ENCODE results near the gene STK4. TPM values are rescaled to one million over a fixed set of nuclear protein-coding genes. Genes with fewer than 3 reads are reported as not detected.
A peak's percentile ranks its signal among the peaks of the same experiment; 100 is the strongest.

The STK4 gene
- total and polyA plus RNA-seq, 2 donors (not counting 3 experiments of a cell fraction or from before 2014, with no cell fraction given): 9.1 to 29.6 TPM

DNA sequence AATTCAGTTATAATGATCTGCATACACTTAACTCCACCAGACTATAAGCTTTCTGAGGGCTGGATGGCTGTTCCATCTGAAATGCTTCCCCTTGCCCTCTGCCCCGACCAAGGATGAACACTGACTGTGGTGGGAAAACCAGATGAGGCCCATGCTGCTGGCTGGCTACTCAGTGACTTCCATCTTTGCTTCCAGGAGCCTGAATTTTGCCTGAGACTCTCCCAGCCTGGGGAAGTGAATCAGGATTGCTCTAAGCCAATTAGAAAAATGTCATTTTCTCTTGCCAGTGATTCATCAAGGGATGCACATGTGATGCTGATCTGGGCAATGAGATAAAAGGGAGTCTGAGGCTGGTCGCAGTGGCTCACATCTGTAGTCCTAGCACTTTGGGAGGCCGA is 4.4 kb upstream of the STK4 start:
- peak; percentile 37 for TF ChIP-seq GATA2 (IDR thresholded peaks at IDR 0.05; ENCODE audit: insufficient read depth, insufficient read length, low read depth, low read length)
- TF ChIP-seq JUN (IDR thresholded peaks at IDR 0.05; ENCODE audit: borderline replicate concordance, insufficient read depth, insufficient read length, low read depth): no peak
- TF ChIP-seq, protein P1, sequence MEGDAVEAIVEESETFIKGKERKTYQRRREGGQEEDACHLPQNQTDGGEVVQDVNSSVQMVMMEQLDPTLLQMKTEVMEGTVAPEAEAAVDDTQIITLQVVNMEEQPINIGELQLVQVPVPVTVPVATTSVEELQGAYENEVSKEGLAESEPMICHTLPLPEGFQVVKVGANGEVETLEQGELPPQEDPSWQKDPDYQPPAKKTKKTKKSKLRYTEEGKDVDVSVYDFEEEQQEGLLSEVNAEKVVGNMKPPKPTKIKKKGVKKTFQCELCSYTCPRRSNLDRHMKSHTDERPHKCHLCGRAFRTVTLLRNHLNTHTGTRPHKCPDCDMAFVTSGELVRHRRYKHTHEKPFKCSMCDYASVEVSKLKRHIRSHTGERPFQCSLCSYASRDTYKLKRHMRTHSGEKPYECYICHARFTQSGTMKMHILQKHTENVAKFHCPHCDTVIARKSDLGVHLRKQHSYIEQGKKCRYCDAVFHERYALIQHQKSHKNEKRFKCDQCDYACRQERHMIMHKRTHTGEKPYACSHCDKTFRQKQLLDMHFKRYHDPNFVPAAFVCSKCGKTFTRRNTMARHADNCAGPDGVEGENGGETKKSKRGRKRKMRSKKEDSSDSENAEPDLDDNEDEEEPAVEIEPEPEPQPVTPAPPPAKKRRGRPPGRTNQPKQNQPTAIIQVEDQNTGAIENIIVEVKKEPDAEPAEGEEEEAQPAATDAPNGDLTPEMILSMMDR (IDR thresholded peaks at IDR 0.05; ENCODE audit: extremely low read depth in 1 of 2, insufficient read depth in 1 of 2, low read depth in 1 of 2, low read length in 2 of 2): no peak
- Histone ChIP-seq H3K27me3 (ENCODE audit: control insufficient read depth in 2 of 2, insufficient read depth in 2 of 2, low read length in 2 of 2) (no peaks in the 10 kb centered on the region), H3K4me3 (replicated peaks in 1 of 3; ENCODE audit: insufficient read depth in 1 of 3, low read depth in 1 of 3, low read length in 3 of 3) (no peak overlapping the region), H3K9ac (replicated peaks; ENCODE audit: extremely low read depth, insufficient read depth, low read length) (no peak overlapping the region), H3K27ac (ENCODE audit: insufficient read depth, low read depth, low read length) (peak overlapping the region; percentile 10), H2AFZ (ENCODE audit: low read depth, low read length) (peak overlapping the region; percentile 56), H3K79me2 (ENCODE audit: control insufficient read depth, insufficient read depth, low read length) (peaks cover 34% of the 10 kb centered on the region), H3K36me3 (ENCODE audit: control insufficient read depth in 2 of 2, extremely low read depth in 1 of 2, insufficient read depth in 2 of 2, low read length in 2 of 2) (no peaks in the 10 kb centered on the region), H3K9me3 (replicated peaks; ENCODE audit: control insufficient read depth, insufficient read depth, low read length) (no peaks in the 10 kb centered on the region), H3K9me1 (replicated peaks; ENCODE audit: control insufficient read depth, extremely low read depth, insufficient read depth, low read length) (no peaks in the 10 kb centered on the region), H4K20me1 (replicated peaks; ENCODE audit: control insufficient read depth, extremely low read depth, insufficient read depth, low read length) (no peaks in the 10 kb centered on the region), H3K4me1 (ENCODE audit: control insufficient read depth, extremely low read depth, insufficient read depth, low read length) (peaks cover 34% of the 10 kb centered on the region), H3K4me2 (ENCODE audit: insufficient read depth, low read length) (no peak overlapping the region)
- DNase-seq (ENCODE audit: low read depth, low spot score) (peak; percentile 23), FAIRE-seq (no peak)
- POLR2A ChIA-PET: no interaction called here
- CTCF ChIA-PET: interaction anchor here (3.2 kb wide), 1 partner anchor 82 kb away, joined by 11 read pairs; no protein-coding TSS in a partner anchor
- BruUV-seq (replicated peaks): no TSS peak
- intact Hi-C loops (cut with micrococcal nuclease) (loop anchor here (2.0 to 10.0 kb wide), 4 partner anchors 51 to 833 kb away; partner anchors contain the start of genes DNTTIP1, PABPC1L, WFDC3 and YWHAB), dilution Hi-C loops (cut with MboI; ENCODE audit: extremely low pct_ligation_motif_present, low sequenced_read_pairs) (no loop called here)

DNA sequence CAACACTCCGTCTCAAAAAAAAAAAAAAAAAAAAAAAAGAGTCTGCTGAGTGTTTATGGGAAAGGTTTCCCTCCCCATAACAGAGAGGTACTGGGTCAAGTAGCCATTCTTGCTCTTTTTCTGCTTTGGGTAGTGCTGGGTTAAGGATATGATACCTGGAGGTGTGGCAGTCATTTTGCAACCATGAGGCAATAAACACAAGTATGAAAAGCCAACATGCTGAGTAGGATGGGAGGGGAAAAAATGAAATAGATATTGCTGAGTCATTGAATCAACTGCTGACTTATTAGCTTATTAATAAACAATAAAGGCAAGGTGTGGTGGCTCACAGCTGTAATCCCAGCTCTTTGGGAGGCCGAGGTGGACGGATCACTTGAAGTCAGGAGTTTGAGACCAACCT is 3.8 kb upstream of the STK4 start:
- Histone ChIP-seq H3K4me3 (replicated peaks in 1 of 3; ENCODE audit: insufficient read depth in 1 of 3, low read depth in 1 of 3, low read length in 3 of 3) (no peak overlapping the region), H3K4me1 (ENCODE audit: control insufficient read depth, extremely low read depth, insufficient read depth, low read length) (peaks cover 40% of the 10 kb centered on the region), H3K9me1 (replicated peaks; ENCODE audit: control insufficient read depth, extremely low read depth, insufficient read depth, low read length) (no peaks in the 10 kb centered on the region), H3K9ac (replicated peaks; ENCODE audit: extremely low read depth, insufficient read depth, low read length) (no peak overlapping the region), H3K27me3 (ENCODE audit: control insufficient read depth in 2 of 2, insufficient read depth in 2 of 2, low read length in 2 of 2) (no peaks in the 10 kb centered on the region), H3K79me2 (ENCODE audit: control insufficient read depth, insufficient read depth, low read length) (peaks cover 34% of the 10 kb centered on the region), H3K4me2 (ENCODE audit: insufficient read depth, low read length) (no peak overlapping the region), H2AFZ (ENCODE audit: low read depth, low read length) (no peak overlapping the region), H3K9me3 (replicated peaks; ENCODE audit: control insufficient read depth, insufficient read depth, low read length) (no peaks in the 10 kb centered on the region), H3K36me3 (ENCODE audit: control insufficient read depth in 2 of 2, extremely low read depth in 1 of 2, insufficient read depth in 2 of 2, low read length in 2 of 2) (no peaks in the 10 kb centered on the region), H4K20me1 (replicated peaks; ENCODE audit: control insufficient read depth, extremely low read depth, insufficient read depth, low read length) (no peaks in the 10 kb centered on the region), H3K27ac (ENCODE audit: insufficient read depth, low read depth, low read length) (no peak overlapping the region)
- ChIA-PET POLR2A (no interaction called here), CTCF (interaction anchor here (3.2 kb wide), 1 partner anchor 81 kb away, joined by 11 read pairs; no protein-coding TSS in a partner anchor)
- intact Hi-C loops (cut with micrococcal nuclease) (loop anchor here (10.0 kb wide), 1 partner anchor 832 kb away; the partner anchor contains the start of genes DNTTIP1 and WFDC3), dilution Hi-C loops (cut with MboI; ENCODE audit: extremely low pct_ligation_motif_present, low sequenced_read_pairs) (no loop called here)
- no TSS peak for BruUV-seq (replicated peaks)
- FAIRE-seq (no peak), DNase-seq (ENCODE audit: low read depth, low spot score) (no peak)
- TF ChIP-seq POLR2A (IDR thresholded peaks at IDR 0.05; ENCODE audit: low read depth, low read length) (no peak), EZH2 (IDR thresholded peaks at IDR 0.05; ENCODE audit: borderline replicate concordance, low read depth, low read length, severe bottlenecking) (no peak), FOS (IDR thresholded peaks at IDR 0.05; ENCODE audit: borderline replicate concordance, insufficient read depth, low read length) (no peak), GATA2 (IDR thresholded peaks at IDR 0.05; ENCODE audit: insufficient read depth, insufficient read length, low read depth, low read length) (no peak), JUN (IDR thresholded peaks at IDR 0.05; ENCODE audit: borderline replicate concordance, insufficient read depth, insufficient read length, low read depth) (no peak), POLR2AphosphoS5 (IDR thresholded peaks at IDR 0.05; ENCODE audit: insufficient read depth, low read depth, low read length) (no peak), MYC (IDR thresholded peaks at IDR 0.05; ENCODE audit: low read depth, low read length) (no peak)
- TF ChIP-seq, protein P2, sequence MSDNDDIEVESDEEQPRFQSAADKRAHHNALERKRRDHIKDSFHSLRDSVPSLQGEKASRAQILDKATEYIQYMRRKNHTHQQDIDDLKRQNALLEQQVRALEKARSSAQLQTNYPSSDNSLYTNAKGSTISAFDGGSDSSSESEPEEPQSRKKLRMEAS (IDR thresholded peaks at IDR 0.05; ENCODE audit: insufficient read depth, insufficient read length): no peak
- TF ChIP-seq, protein P1 (IDR thresholded peaks at IDR 0.05; ENCODE audit: extremely low read depth in 1 of 2, insufficient read depth in 1 of 2, low read depth in 1 of 2, low read length in 2 of 2): no peak

All from endothelial cell of umbilical vein (primary cell).